Hematopoietic multipotent progenitor cell treated with erythropoietin and hydrocortisone succinate and interleukin-3 and kit ligand, for 17 days (in vitro differentiated cells): ENCODE results near the gene FAAP100.

Experiments used
- DNase-seq: peaks from one replicate; pipeline ENCODE4 v3.0.0-alpha.2; 2015; ENCODE audit warnings: low spot score

Gene FAAP100

GRCh38 chr17:81575836-81576235, 23.7 kb upstream of the FAAP100 start:
- DNase-seq, result no peak

GRCh38 chr17:81574643-81574956, 22.4 kb upstream of the FAAP100 start:
- no peak for DNase-seq

GRCh38 chr17:81573794-81574642, 21.9 kb upstream of the FAAP100 start:
- DNase-seq, result no peak

- no peak for DNase-seq
Observed at GRCh38 chr17:81572563-81573168, 20.5 kb upstream of the FAAP100 start.

GRCh38 chr17:81570964-81571363, 18.8 kb upstream of the FAAP100 start:
- no peak for DNase-seq

GRCh38 chr17:81569986-81570514, 17.9 kb upstream of the FAAP100 start:
- DNase-seq, result no peak

GRCh38 chr17:81568416-81568815, 16.3 kb upstream of the FAAP100 start:
- DNase-seq, result no peak

- DNase-seq, result no peak
Observed at GRCh38 chr17:81567191-81567590, 15.0 kb upstream of the FAAP100 start.

GRCh38 chr17:81566461-81567126, 14.4 kb upstream of the FAAP100 start:
- DNase-seq, result no peak

GRCh38 chr17:81565231-81565630, 13.1 kb upstream of the FAAP100 start:
- DNase-seq, result no peak

GRCh38 chr17:81564778-81565177, 12.6 kb upstream of the FAAP100 start:
- DNase-seq, result no peak

GRCh38 chr17:81563861-81564586, 11.9 kb upstream of the FAAP100 start:
- no peak for DNase-seq

GRCh38 chr17:81561494-81561885, 9.3 kb upstream of the FAAP100 start:
- DNase-seq, result peak; percentile 20

- DNase-seq, result no peak
Observed at GRCh38 chr17:81558941-81559806, 7.0 kb upstream of the FAAP100 start.

GRCh38 chr17:81558115-81558468, 5.9 kb upstream of the FAAP100 start:
- DNase-seq, result no peak

GRCh38 chr17:81557276-81558114, 5.3 kb upstream of the FAAP100 start:
- DNase-seq, result no peak

- DNase-seq, result no peak
Observed at GRCh38 chr17:81556863-81557262, 4.7 kb upstream of the FAAP100 start.

- DNase-seq, result no peak
Observed at GRCh38 chr17:81556175-81556691, 4.1 kb upstream of the FAAP100 start.

- DNase-seq, result no peak
Observed at GRCh38 chr17:81553616-81554181, 1.5 kb upstream of the FAAP100 start.
